ENCODE data around the gene AP4E1. TPM values are rescaled to one million over a fixed set of nuclear protein-coding genes. Genes with fewer than 3 reads are reported as not detected.

AP4E1 gene
- total RNA-seq, 3 donors from 2014 or later (not counting 1 experiment from before 2014, with no cell fraction given), result 13.1 to 14.5 (median 14.1) TPM

- TF ChIP-seq, protein P1, sequence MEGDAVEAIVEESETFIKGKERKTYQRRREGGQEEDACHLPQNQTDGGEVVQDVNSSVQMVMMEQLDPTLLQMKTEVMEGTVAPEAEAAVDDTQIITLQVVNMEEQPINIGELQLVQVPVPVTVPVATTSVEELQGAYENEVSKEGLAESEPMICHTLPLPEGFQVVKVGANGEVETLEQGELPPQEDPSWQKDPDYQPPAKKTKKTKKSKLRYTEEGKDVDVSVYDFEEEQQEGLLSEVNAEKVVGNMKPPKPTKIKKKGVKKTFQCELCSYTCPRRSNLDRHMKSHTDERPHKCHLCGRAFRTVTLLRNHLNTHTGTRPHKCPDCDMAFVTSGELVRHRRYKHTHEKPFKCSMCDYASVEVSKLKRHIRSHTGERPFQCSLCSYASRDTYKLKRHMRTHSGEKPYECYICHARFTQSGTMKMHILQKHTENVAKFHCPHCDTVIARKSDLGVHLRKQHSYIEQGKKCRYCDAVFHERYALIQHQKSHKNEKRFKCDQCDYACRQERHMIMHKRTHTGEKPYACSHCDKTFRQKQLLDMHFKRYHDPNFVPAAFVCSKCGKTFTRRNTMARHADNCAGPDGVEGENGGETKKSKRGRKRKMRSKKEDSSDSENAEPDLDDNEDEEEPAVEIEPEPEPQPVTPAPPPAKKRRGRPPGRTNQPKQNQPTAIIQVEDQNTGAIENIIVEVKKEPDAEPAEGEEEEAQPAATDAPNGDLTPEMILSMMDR (IDR thresholded peaks at IDR 0.05), result no peak
- peaks cover 57% of the 10 kb centered on the region for H3K36me3 ChIP-seq (ENCODE audit: control insufficient read depth, insufficient read depth, low read length)
- no peak for DNase-seq
- Mint-ChIP-seq H3K27ac (no peak overlapping the region), H3K4me3 (no peak overlapping the region), H3K4me1 (peaks cover under 1 to 5% of the 10 kb centered on the region in 2 donors), H3K36me3 (peaks cover 15% of the 10 kb centered on the region), H3K27me3 (ENCODE audit: low read depth in 2 of 2) (no peaks in the 10 kb centered on the region), H3K9me3 (no peaks in the 10 kb centered on the region)
- 100% methylated on average over 1 of the region's 1 CpG for WGBS (ENCODE audit: insufficient coverage)
- no peak overlapping the region for H3K4me3 ChIP-seq (ENCODE audit: low read length)
- intact Hi-C loops (cut with micrococcal nuclease), result no loop called here
- H3K9me3 ChIP-seq (ENCODE audit: control insufficient read depth, insufficient read depth, low read length), result no peaks in the 10 kb centered on the region
- H3K27me3 ChIP-seq (ENCODE audit: control insufficient read depth, insufficient read depth, low read length), result no peaks in the 10 kb centered on the region
- no peak for ATAC-seq
- H3K27ac ChIP-seq (ENCODE audit: low read length), result no peak overlapping the region
- H3K4me1 ChIP-seq (ENCODE audit: control insufficient read depth, insufficient read depth, low read length), result no peaks in the 10 kb centered on the region
Measured at GRCh38 chr15:50929062-50929461, 20.6 kb downstream of the AP4E1 start.

- Histone ChIP-seq H3K27me3 (ENCODE audit: control insufficient read depth, insufficient read depth, low read length) (no peaks in the 10 kb centered on the region), H3K27ac (ENCODE audit: low read length) (no peak overlapping the region), H3K4me1 (ENCODE audit: control insufficient read depth, insufficient read depth, low read length) (no peaks in the 10 kb centered on the region), H3K36me3 (ENCODE audit: control insufficient read depth, insufficient read depth, low read length) (peaks cover 53% of the 10 kb centered on the region), H3K9me3 (ENCODE audit: control insufficient read depth, insufficient read depth, low read length) (no peaks in the 10 kb centered on the region), H3K4me3 (ENCODE audit: low read length) (no peak overlapping the region)
- no peaks in the 10 kb centered on the region for H3K27me3 Mint-ChIP-seq (ENCODE audit: low read depth in 2 of 2)
- H3K4me3 Mint-ChIP-seq, result no peak overlapping the region
- H3K27ac Mint-ChIP-seq, result no peak overlapping the region
- intact Hi-C loops (cut with micrococcal nuclease), result no loop called here
- DNase-seq, result no peak
- ATAC-seq, result no peak
- 100% methylated on average over 1 of the region's 1 CpG for WGBS (ENCODE audit: insufficient coverage)
- no peaks in the 10 kb centered on the region for H3K9me3 Mint-ChIP-seq
- TF ChIP-seq, protein P1 (IDR thresholded peaks at IDR 0.05), result no peak
- peaks cover 15% of the 10 kb centered on the region for H3K36me3 Mint-ChIP-seq
- H3K4me1 Mint-ChIP-seq, result peaks cover 0 to 5% of the 10 kb centered on the region in 2 donors
Measured at GRCh38 chr15:50930792-50931191, 22.3 kb downstream of the AP4E1 start.

GRCh38 chr15:50933341-50933740 is 24.9 kb downstream of the AP4E1 start:
- Histone ChIP-seq H3K27me3 (ENCODE audit: control insufficient read depth, insufficient read depth, low read length) (no peaks in the 10 kb centered on the region), H3K4me1 (ENCODE audit: control insufficient read depth, insufficient read depth, low read length) (no peaks in the 10 kb centered on the region), H3K27ac (ENCODE audit: low read length) (no peak overlapping the region), H3K9me3 (ENCODE audit: control insufficient read depth, insufficient read depth, low read length) (no peaks in the 10 kb centered on the region), H3K36me3 (ENCODE audit: control insufficient read depth, insufficient read depth, low read length) (peaks cover 38% of the 10 kb centered on the region), H3K4me3 (ENCODE audit: low read length) (no peak overlapping the region)
- ATAC-seq (no peak), DNase-seq (no peak)
- Mint-ChIP-seq H3K36me3 (peaks cover 15% of the 10 kb centered on the region), H3K4me3 (no peak overlapping the region), H3K9me3 (no peaks in the 10 kb centered on the region), H3K4me1 (peaks cover 0 to 5% of the 10 kb centered on the region in 2 donors), H3K27me3 (ENCODE audit: low read depth in 2 of 2) (no peaks in the 10 kb centered on the region), H3K27ac (no peak overlapping the region)
- intact Hi-C loops (cut with micrococcal nuclease), result no loop called here
- WGBS (ENCODE audit: insufficient coverage), result no CpG with 5 or more reads among the region's 1 CpG
- TF ChIP-seq, protein P1 (IDR thresholded peaks at IDR 0.05), result no peak

GRCh38 chr15:50938525-50938924 is 30.0 kb downstream of the AP4E1 start:
- no peak overlapping the region for H3K4me3 ChIP-seq (ENCODE audit: low read length)
- H3K9me3 ChIP-seq (ENCODE audit: control insufficient read depth, insufficient read depth, low read length), result no peaks in the 10 kb centered on the region
- WGBS (ENCODE audit: insufficient coverage), result 100% methylated on average over 4 of the region's 4 CpGs
- H3K4me3 Mint-ChIP-seq, result no peak overlapping the region
- H3K27ac ChIP-seq (ENCODE audit: low read length), result no peak overlapping the region
- H3K27ac Mint-ChIP-seq, result no peak overlapping the region
- H3K36me3 ChIP-seq (ENCODE audit: control insufficient read depth, insufficient read depth, low read length), result peaks cover 20% of the 10 kb centered on the region
- H3K27me3 Mint-ChIP-seq (ENCODE audit: low read depth in 2 of 2), result no peaks in the 10 kb centered on the region
- H3K4me1 ChIP-seq (ENCODE audit: control insufficient read depth, insufficient read depth, low read length), result no peaks in the 10 kb centered on the region
- H3K36me3 Mint-ChIP-seq, result peaks cover 7% of the 10 kb centered on the region
- no peaks in the 10 kb centered on the region for H3K9me3 Mint-ChIP-seq
- ATAC-seq, result no peak
- no peaks in the 10 kb centered on the region for H3K27me3 ChIP-seq (ENCODE audit: control insufficient read depth, insufficient read depth, low read length)
- DNase-seq, result no peak
- H3K4me1 Mint-ChIP-seq, result peaks cover 0 to under 1% of the 10 kb centered on the region in 2 donors
- intact Hi-C loops (cut with micrococcal nuclease), result no loop called here
- TF ChIP-seq, protein P1 (IDR thresholded peaks at IDR 0.05), result no peak
